Measurements from ENCODE around the gene GDF10. TPM values are rescaled to one million over a fixed set of nuclear protein-coding genes. Genes with fewer than 3 reads are reported as not detected.

The GDF10 gene
- total RNA-seq, 1 experiment from 2014 or later = not detected

GRCh38 chr10:47331954-47332353 lies 32.0 kb downstream of the GDF10 start:
- Mint-ChIP-seq H3K4me1 (ENCODE audit: low read depth, unreplicated experiment) (no peaks in the 10 kb centered on the region), H3K27me3 (ENCODE audit: unreplicated experiment) (peaks cover 43% of the 10 kb centered on the region), H3K36me3 (ENCODE audit: insufficient read depth, unreplicated experiment) (no peaks in the 10 kb centered on the region), H3K9me3 (ENCODE audit: low read depth, unreplicated experiment) (no peaks in the 10 kb centered on the region), H3K27ac (ENCODE audit: unreplicated experiment) (no peak overlapping the region), H3K4me3 (ENCODE audit: low read depth, unreplicated experiment) (no peak overlapping the region)
- intact Hi-C loops (cut with micrococcal nuclease; ENCODE audit: unreplicated experiment) = no loop called here
- no TSS peak for BruUV-seq (replicated peaks)
- CTCF ChIA-PET = no interaction called here
- DNase-seq = no peak
- no peak for TF ChIP-seq CTCF (IDR thresholded peaks at IDR 0.05; ENCODE audit: unreplicated experiment)

- H3K36me3 Mint-ChIP-seq (ENCODE audit: insufficient read depth, unreplicated experiment) = no peaks in the 10 kb centered on the region
- TF ChIP-seq CTCF (IDR thresholded peaks at IDR 0.05; ENCODE audit: unreplicated experiment) = no peak
- H3K4me3 Mint-ChIP-seq (ENCODE audit: low read depth, unreplicated experiment) = no peak overlapping the region
- CTCF ChIA-PET = no interaction called here
- peaks cover 47% of the 10 kb centered on the region for H3K27me3 Mint-ChIP-seq (ENCODE audit: unreplicated experiment)
- no peak for DNase-seq
- no peaks in the 10 kb centered on the region for H3K4me1 Mint-ChIP-seq (ENCODE audit: low read depth, unreplicated experiment)
- no peaks in the 10 kb centered on the region for H3K9me3 Mint-ChIP-seq (ENCODE audit: low read depth, unreplicated experiment)
- intact Hi-C loops (cut with micrococcal nuclease; ENCODE audit: unreplicated experiment) = no loop called here
- BruUV-seq (replicated peaks) = no TSS peak
- no peak overlapping the region for H3K27ac Mint-ChIP-seq (ENCODE audit: unreplicated experiment)
These were observed 32.4 kb downstream of the GDF10 start for GRCh38 chr10:47332371-47332770.

GRCh38 chr10:47332946-47333345 lies 32.9 kb downstream of the GDF10 start:
- no TSS peak for BruUV-seq (replicated peaks)
- CTCF ChIA-PET = no interaction called here
- TF ChIP-seq CTCF (IDR thresholded peaks at IDR 0.05; ENCODE audit: unreplicated experiment) = no peak
- Mint-ChIP-seq H3K27me3 (ENCODE audit: unreplicated experiment) (peaks cover 53% of the 10 kb centered on the region), H3K27ac (ENCODE audit: unreplicated experiment) (no peak overlapping the region), H3K9me3 (ENCODE audit: low read depth, unreplicated experiment) (no peaks in the 10 kb centered on the region), H3K4me1 (ENCODE audit: low read depth, unreplicated experiment) (no peaks in the 10 kb centered on the region), H3K4me3 (ENCODE audit: low read depth, unreplicated experiment) (no peak overlapping the region), H3K36me3 (ENCODE audit: insufficient read depth, unreplicated experiment) (no peaks in the 10 kb centered on the region)
- intact Hi-C loops (cut with micrococcal nuclease; ENCODE audit: unreplicated experiment) = no loop called here
- DNase-seq = no peak

- CTCF ChIA-PET = no interaction called here
- Mint-ChIP-seq H3K36me3 (ENCODE audit: insufficient read depth, unreplicated experiment) (no peaks in the 10 kb centered on the region), H3K4me3 (ENCODE audit: low read depth, unreplicated experiment) (no peak overlapping the region), H3K27me3 (ENCODE audit: unreplicated experiment) (peaks cover 59% of the 10 kb centered on the region), H3K27ac (ENCODE audit: unreplicated experiment) (no peak overlapping the region), H3K9me3 (ENCODE audit: low read depth, unreplicated experiment) (no peaks in the 10 kb centered on the region), H3K4me1 (ENCODE audit: low read depth, unreplicated experiment) (no peaks in the 10 kb centered on the region)
- BruUV-seq (replicated peaks) = no TSS peak
- DNase-seq = no peak
- intact Hi-C loops (cut with micrococcal nuclease; ENCODE audit: unreplicated experiment) = no loop called here
- no peak for TF ChIP-seq CTCF (IDR thresholded peaks at IDR 0.05; ENCODE audit: unreplicated experiment)
These were observed 33.5 kb downstream of the GDF10 start for GRCh38 chr10:47333532-47333931.

All from Calu3 (cell line).